Measurements from ENCODE around the gene HOXD3. TPM values are rescaled to one million over a fixed set of nuclear protein-coding genes. Genes with fewer than 3 reads are reported as not detected.
A peak's percentile ranks its signal among the peaks of the same experiment; 100 is the strongest.

Gene HOXD3
- total and polyA plus RNA-seq, 2 experiments from 2014 or later: not detected

DNA sequence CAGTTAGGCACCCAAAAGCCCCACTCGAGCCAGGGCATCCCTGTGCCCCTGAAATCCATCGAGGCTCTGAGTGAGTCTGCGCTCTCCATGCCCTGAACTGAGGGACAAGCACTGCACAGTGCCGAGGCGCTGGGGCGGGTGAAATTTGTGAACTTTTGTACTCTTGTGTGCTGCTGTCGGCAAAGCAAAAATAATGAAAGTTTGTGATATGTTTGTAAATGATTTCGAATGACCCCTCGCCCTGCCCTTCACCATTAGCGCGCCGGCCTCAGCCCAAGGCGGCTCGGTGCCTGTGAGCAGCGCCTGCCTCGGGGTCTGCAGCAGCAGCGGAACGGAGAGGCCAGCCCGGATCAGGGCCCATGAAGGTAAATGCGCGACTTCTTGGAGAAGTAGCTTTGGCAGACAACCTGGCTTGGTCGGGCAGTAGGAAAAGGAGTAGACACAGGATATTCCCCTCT lies 7.6 kb upstream of the HOXD3 start:
- peak; percentile 9; the same call in 2 of the 3 replicates for ATAC-seq
- no peak overlapping the region for H3K4me3 Mint-ChIP-seq
- peaks cover 100% of the 10 kb centered on the region for H3K27me3 ChIP-seq (ENCODE audit: insufficient read depth)
- TF ChIP-seq EZH2phosphoT487 (IDR thresholded peaks at IDR 0.05; ENCODE audit: unreplicated experiment) (peak; percentile 95), CTCF (conservative IDR thresholded peaks at IDR 0.05; ENCODE audit: low read depth in 2 of 2) (no peak), EZH2 (IDR thresholded peaks at IDR 0.05; ENCODE audit: low read depth, unreplicated experiment) (peak; percentile 93)
- TF ChIP-seq, protein P1, sequence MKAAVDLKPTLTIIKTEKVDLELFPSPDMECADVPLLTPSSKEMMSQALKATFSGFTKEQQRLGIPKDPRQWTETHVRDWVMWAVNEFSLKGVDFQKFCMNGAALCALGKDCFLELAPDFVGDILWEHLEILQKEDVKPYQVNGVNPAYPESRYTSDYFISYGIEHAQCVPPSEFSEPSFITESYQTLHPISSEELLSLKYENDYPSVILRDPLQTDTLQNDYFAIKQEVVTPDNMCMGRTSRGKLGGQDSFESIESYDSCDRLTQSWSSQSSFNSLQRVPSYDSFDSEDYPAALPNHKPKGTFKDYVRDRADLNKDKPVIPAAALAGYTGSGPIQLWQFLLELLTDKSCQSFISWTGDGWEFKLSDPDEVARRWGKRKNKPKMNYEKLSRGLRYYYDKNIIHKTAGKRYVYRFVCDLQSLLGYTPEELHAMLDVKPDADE (IDR thresholded peaks at IDR 0.05): no peak
- peaks cover 22% of the 10 kb centered on the region for H3K4me1 ChIP-seq (ENCODE audit: insufficient read depth)
- H3K4me3 ChIP-seq: 0 out of 2 replicates have a peak overlapping the region, but pooled peaks have one; percentile 17
- H4K20me1 ChIP-seq (replicated peaks; ENCODE audit: insufficient read depth): peaks cover 52% of the 10 kb centered on the region
- H3K36me3 ChIP-seq (ENCODE audit: insufficient read depth): no peaks in the 10 kb centered on the region
- H2AFZ ChIP-seq: no peak overlapping the region
- peaks cover 25% of the 10 kb centered on the region; the same call in 1 of the 2 replicates for H3F3A ChIP-seq (replicated peaks; ENCODE audit: low read depth)
- H3K27ac Mint-ChIP-seq: no peak overlapping the region
- H3K4me2 ChIP-seq: no peak overlapping the region
- H3K36me3 Mint-ChIP-seq (ENCODE audit: low read depth): no peaks in the 10 kb centered on the region
- 0 out of 3 replicates have a peak, but pooled peaks cover 2% of the 10 kb centered on the region for H3K9me3 Mint-ChIP-seq
- H3K79me2 ChIP-seq (replicated peaks; ENCODE audit: insufficient read depth): no peaks in the 10 kb centered on the region
- no peak overlapping the region for H3K27ac ChIP-seq (ENCODE audit: low read depth)
- peaks cover 15% of the 10 kb centered on the region for H3K4me1 Mint-ChIP-seq
- peaks cover 99% of the 10 kb centered on the region for H3K27me3 Mint-ChIP-seq (ENCODE audit: insufficient read depth, low read depth, poor library complexity)
- DNase-seq (ENCODE audit: low spot score): peak; percentile 51
- H3K9me2 ChIP-seq (ENCODE audit: insufficient read depth): no peaks in the 10 kb centered on the region

DNA sequence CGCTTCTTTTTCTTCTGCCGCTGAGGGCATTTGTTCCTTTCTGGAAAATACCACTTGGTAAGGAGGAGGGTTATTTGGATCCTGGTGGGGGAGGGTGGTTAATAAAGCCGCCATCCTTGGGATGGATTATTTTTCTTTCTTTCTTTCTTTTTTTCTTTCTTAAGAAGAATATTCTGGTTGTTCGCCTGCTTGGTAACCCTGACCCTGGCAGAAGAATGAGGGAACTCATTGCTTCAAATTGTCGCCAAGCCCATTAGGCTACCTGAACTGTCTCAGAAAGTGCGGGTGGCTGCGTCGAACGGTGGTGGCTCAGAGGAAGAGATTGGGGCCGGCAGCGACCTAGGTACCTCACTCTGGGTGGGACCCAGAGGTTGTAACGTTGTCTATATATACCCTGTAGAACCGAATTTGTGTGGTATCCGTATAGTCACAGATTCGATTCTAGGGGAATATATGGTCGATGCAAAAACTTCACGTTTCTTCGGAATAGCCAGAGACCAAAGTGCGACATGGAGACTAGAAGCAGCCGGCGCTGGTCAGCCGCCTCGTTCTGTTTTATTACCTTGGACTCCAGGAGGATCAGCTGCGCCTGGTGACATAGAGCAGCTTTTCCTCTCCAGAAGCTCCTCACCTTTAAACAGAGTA lies 7.0 kb upstream of the HOXD3 start:
- H3K27ac Mint-ChIP-seq: no peak overlapping the region
- H3K27me3 Mint-ChIP-seq (ENCODE audit: insufficient read depth, low read depth, poor library complexity): peaks cover 99% of the 10 kb centered on the region
- Histone ChIP-seq H3K79me2 (replicated peaks; ENCODE audit: insufficient read depth) (no peaks in the 10 kb centered on the region), H3K4me2 (no peak overlapping the region), H4K20me1 (replicated peaks; ENCODE audit: insufficient read depth) (peaks cover 57% of the 10 kb centered on the region), H3K4me1 (ENCODE audit: insufficient read depth) (peaks cover 28% of the 10 kb centered on the region), H2AFZ (no peak overlapping the region), H3K27me3 (ENCODE audit: insufficient read depth) (peaks cover 100% of the 10 kb centered on the region), H3K36me3 (ENCODE audit: insufficient read depth) (no peaks in the 10 kb centered on the region), H3F3A (replicated peaks; ENCODE audit: low read depth) (peaks cover 30% of the 10 kb centered on the region), H3K4me3 (no peak overlapping the region), H3K27ac (ENCODE audit: low read depth) (no peak overlapping the region), H3K9me2 (ENCODE audit: insufficient read depth) (no peaks in the 10 kb centered on the region)
- peak; percentile 14 for DNase-seq (ENCODE audit: low spot score)
- 0 out of 3 replicates have a peak, but pooled peaks cover 2% of the 10 kb centered on the region for H3K9me3 Mint-ChIP-seq
- H3K36me3 Mint-ChIP-seq (ENCODE audit: low read depth): no peaks in the 10 kb centered on the region
- no peak for ATAC-seq
- H3K4me1 Mint-ChIP-seq: peaks cover 16% of the 10 kb centered on the region
- H3K4me3 Mint-ChIP-seq: no peak overlapping the region; the same call in 2 of the 3 replicates
- TF ChIP-seq, protein P1 (IDR thresholded peaks at IDR 0.05): no peak
- TF ChIP-seq STAT1 (IDR thresholded peaks at IDR 0.05; ENCODE audit: unreplicated experiment): no peak
- no peak for TF ChIP-seq ZNF331 (CRISPR knock-in tag; IDR thresholded peaks at IDR 0.05; ENCODE audit: low read depth)
- TF ChIP-seq, protein P2, sequence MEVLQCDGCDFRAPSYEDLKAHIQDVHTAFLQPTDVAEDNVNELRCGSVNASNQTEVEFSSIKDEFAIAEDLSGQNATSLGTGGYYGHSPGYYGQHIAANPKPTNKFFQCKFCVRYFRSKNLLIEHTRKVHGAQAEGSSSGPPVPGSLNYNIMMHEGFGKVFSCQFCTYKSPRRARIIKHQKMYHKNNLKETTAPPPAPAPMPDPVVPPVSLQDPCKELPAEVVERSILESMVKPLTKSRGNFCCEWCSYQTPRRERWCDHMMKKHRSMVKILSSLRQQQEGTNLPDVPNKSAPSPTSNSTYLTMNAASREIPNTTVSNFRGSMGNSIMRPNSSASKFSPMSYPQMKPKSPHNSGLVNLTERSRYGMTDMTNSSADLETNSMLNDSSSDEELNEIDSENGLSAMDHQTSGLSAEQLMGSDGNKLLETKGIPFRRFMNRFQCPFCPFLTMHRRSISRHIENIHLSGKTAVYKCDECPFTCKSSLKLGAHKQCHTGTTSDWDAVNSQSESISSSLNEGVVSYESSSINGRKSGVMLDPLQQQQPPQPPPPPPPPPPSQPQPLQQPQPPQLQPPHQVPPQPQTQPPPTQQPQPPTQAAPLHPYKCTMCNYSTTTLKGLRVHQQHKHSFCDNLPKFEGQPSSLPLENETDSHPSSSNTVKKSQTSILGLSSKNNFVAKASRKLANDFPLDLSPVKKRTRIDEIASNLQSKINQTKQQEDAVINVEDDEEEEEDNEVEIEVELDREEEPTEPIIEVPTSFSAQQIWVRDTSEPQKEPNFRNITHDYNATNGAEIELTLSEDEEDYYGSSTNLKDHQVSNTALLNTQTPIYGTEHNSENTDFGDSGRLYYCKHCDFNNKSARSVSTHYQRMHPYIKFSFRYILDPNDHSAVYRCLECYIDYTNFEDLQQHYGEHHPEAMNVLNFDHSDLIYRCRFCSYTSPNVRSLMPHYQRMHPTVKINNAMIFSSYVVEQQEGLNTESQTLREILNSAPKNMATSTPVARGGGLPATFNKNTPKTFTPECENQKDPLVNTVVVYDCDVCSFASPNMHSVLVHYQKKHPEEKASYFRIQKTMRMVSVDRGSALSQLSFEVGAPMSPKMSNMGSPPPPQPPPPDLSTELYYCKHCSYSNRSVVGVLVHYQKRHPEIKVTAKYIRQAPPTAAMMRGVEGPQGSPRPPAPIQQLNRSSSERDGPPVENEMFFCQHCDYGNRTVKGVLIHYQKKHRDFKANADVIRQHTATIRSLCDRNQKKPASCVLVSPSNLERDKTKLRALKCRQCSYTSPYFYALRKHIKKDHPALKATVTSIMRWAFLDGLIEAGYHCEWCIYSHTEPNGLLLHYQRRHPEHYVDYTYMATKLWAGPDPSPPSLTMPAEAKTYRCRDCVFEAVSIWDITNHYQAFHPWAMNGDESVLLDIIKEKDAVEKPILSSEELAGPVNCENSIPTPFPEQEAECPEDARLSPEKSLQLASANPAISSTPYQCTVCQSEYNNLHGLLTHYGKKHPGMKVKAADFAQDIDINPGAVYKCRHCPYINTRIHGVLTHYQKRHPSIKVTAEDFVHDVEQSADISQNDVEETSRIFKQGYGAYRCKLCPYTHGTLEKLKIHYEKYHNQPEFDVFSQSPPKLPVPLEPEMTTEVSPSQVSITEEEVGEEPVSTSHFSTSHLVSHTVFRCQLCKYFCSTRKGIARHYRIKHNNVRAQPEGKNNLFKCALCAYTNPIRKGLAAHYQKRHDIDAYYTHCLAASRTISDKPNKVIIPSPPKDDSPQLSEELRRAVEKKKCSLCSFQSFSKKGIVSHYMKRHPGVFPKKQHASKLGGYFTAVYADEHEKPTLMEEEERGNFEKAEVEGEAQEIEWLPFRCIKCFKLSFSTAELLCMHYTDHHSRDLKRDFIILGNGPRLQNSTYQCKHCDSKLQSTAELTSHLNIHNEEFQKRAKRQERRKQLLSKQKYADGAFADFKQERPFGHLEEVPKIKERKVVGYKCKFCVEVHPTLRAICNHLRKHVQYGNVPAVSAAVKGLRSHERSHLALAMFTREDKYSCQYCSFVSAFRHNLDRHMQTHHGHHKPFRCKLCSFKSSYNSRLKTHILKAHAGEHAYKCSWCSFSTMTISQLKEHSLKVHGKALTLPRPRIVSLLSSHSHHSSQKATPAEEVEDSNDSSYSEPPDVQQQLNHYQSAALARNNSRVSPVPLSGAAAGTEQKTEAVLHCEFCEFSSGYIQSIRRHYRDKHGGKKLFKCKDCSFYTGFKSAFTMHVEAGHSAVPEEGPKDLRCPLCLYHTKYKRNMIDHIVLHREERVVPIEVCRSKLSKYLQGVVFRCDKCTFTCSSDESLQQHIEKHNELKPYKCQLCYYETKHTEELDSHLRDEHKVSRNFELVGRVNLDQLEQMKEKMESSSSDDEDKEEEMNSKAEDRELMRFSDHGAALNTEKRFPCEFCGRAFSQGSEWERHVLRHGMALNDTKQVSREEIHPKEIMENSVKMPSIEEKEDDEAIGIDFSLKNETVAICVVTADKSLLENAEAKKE (CRISPR knock-in tag; IDR thresholded peaks at IDR 0.05): no peak
- TF ChIP-seq EZH2phosphoT487 (IDR thresholded peaks at IDR 0.05; ENCODE audit: unreplicated experiment): peak; percentile 18
- no peak for TF ChIP-seq ZNF114 (CRISPR knock-in tag; IDR thresholded peaks at IDR 0.05)
- TF ChIP-seq CREB1 (CRISPR knock-in tag; IDR thresholded peaks at IDR 0.05; ENCODE audit: low read depth): no peak
- TF ChIP-seq POLR2AphosphoS5 (IDR thresholded peaks at IDR 0.05; ENCODE audit: low read depth): no peak
- peak; percentile 89 for TF ChIP-seq EZH2 (IDR thresholded peaks at IDR 0.05; ENCODE audit: low read depth, unreplicated experiment)
